Loucy (cell line): ENCODE results near the gene PHYKPL.

Source experiments
- EZH2phosphoT487 ChIP-seq: fragments of 200-600 bp; IDR thresholded peaks from 2 replicates; pipeline ENCODE4 v1.6.1; 2018; ENCODE audit warnings: antibody characterized with exemption, mild to moderate bottlenecking, moderate library complexity, borderline replicate concordance
- TF ChIP-seq, protein P1 (sequence below): fragments of 200-600 bp; sonication (generic); conservative IDR thresholded peaks from 2 replicates; pipeline ENCODE4 v1.5.1; 2014; ENCODE audit warnings: mild to moderate bottlenecking, antibody characterized with exemption, low read length

- TF ChIP-seq EZH2phosphoT487, result no peak
- TF ChIP-seq, protein P1, sequence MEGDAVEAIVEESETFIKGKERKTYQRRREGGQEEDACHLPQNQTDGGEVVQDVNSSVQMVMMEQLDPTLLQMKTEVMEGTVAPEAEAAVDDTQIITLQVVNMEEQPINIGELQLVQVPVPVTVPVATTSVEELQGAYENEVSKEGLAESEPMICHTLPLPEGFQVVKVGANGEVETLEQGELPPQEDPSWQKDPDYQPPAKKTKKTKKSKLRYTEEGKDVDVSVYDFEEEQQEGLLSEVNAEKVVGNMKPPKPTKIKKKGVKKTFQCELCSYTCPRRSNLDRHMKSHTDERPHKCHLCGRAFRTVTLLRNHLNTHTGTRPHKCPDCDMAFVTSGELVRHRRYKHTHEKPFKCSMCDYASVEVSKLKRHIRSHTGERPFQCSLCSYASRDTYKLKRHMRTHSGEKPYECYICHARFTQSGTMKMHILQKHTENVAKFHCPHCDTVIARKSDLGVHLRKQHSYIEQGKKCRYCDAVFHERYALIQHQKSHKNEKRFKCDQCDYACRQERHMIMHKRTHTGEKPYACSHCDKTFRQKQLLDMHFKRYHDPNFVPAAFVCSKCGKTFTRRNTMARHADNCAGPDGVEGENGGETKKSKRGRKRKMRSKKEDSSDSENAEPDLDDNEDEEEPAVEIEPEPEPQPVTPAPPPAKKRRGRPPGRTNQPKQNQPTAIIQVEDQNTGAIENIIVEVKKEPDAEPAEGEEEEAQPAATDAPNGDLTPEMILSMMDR, result no peak
Observed at GRCh38 chr5:178162481-178162880, 70.1 kb downstream of the PHYKPL start.
